Measurements from ENCODE around the gene SNORC.

DNA sequence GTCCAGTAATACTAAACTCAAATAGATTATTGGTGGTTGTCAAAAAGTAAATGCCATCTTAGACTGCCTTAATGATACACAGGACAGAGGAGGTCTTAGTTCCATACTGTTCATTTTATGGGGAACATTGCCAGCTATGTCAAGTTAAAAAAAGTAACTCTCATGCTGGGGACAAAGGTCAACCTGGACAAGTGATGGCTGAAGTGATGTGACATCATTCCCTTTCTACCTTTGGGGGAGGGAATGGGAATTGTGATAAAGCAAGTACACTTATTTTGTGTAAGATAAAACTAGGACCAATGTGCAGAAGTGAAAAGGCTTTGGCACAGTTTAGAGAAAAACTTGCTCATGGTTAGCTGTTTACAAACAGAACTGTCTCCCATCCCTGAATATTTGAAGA lies 24.0 kb upstream of the SNORC start:
- TF ChIP-seq, protein P1, sequence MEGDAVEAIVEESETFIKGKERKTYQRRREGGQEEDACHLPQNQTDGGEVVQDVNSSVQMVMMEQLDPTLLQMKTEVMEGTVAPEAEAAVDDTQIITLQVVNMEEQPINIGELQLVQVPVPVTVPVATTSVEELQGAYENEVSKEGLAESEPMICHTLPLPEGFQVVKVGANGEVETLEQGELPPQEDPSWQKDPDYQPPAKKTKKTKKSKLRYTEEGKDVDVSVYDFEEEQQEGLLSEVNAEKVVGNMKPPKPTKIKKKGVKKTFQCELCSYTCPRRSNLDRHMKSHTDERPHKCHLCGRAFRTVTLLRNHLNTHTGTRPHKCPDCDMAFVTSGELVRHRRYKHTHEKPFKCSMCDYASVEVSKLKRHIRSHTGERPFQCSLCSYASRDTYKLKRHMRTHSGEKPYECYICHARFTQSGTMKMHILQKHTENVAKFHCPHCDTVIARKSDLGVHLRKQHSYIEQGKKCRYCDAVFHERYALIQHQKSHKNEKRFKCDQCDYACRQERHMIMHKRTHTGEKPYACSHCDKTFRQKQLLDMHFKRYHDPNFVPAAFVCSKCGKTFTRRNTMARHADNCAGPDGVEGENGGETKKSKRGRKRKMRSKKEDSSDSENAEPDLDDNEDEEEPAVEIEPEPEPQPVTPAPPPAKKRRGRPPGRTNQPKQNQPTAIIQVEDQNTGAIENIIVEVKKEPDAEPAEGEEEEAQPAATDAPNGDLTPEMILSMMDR (IDR thresholded peaks at IDR 0.05; ENCODE audit: low read depth, low read length): no peak
- no peak for TF ChIP-seq POLR2A (IDR thresholded peaks at IDR 0.05; ENCODE audit: extremely low read depth, insufficient read length)
